IPS-NIHi11 (cell line): ENCODE data around the gene SERPINA4.

Experiments used
- DNase-seq: peaks from one replicate; pipeline ENCODE4 v3.0.0; 2012; ENCODE audit warnings: mixed read lengths, low spot score

The SERPINA4 gene

GRCh38 chr14:94560751-94561655 lies at the start of gene SERPINA4:
TSS of gene SERPINA4 (plus strand) at chr14:94561442. CDS start at chr14:94563483, 2,041 bp downstream.
- DNase-seq: no peak

- DNase-seq: no peak
Observed at GRCh38 chr14:94514351-94514750, 46.9 kb upstream of the SERPINA4 start.

- DNase-seq: no peak
Observed at GRCh38 chr14:94515426-94515825, 45.8 kb upstream of the SERPINA4 start.

- no peak for DNase-seq
Observed at GRCh38 chr14:94515856-94516255, 45.4 kb upstream of the SERPINA4 start.

- no peak for DNase-seq
Observed at GRCh38 chr14:94517248-94517640, 44.0 kb upstream of the SERPINA4 start.

GRCh38 chr14:94517641-94518257 lies 43.5 kb upstream of the SERPINA4 start:
- DNase-seq: peak; percentile 23

GRCh38 chr14:94521375-94522114 lies 39.7 kb upstream of the SERPINA4 start:
- no peak for DNase-seq

GRCh38 chr14:94522115-94522724 lies 39.0 kb upstream of the SERPINA4 start:
- no peak for DNase-seq

- no peak for DNase-seq
Observed at GRCh38 chr14:94523265-94523664, 38.0 kb upstream of the SERPINA4 start.

- DNase-seq: no peak
Observed at GRCh38 chr14:94524093-94524492, 37.1 kb upstream of the SERPINA4 start.

- no peak for DNase-seq
Observed at GRCh38 chr14:94531187-94531586, 30.1 kb upstream of the SERPINA4 start.

- DNase-seq: no peak
Observed at GRCh38 chr14:94532447-94532846, 28.8 kb upstream of the SERPINA4 start.

GRCh38 chr14:94535506-94535905 lies 25.7 kb upstream of the SERPINA4 start:
- DNase-seq: no peak

- no peak for DNase-seq
Observed at GRCh38 chr14:94536836-94537235, 24.4 kb upstream of the SERPINA4 start.

- no peak for DNase-seq
Observed at GRCh38 chr14:94538070-94538740, 23.0 kb upstream of the SERPINA4 start.

- no peak for DNase-seq
Observed at GRCh38 chr14:94539181-94539580, 22.1 kb upstream of the SERPINA4 start.

- DNase-seq: no peak
Observed at GRCh38 chr14:94540031-94540794, 21.0 kb upstream of the SERPINA4 start.

- DNase-seq: no peak
Observed at GRCh38 chr14:94541234-94541975, 19.8 kb upstream of the SERPINA4 start.

GRCh38 chr14:94542111-94542810 lies 19.0 kb upstream of the SERPINA4 start:
- no peak for DNase-seq
